Measurements from ENCODE around the gene ATXN7. TPM values are rescaled to one million over a fixed set of nuclear protein-coding genes. Genes with fewer than 3 reads are reported as not detected.

Gene ATXN7
- total RNA-seq, 2 experiments from 2014 or later, result 88.2 to 91.8 TPM

DNA sequence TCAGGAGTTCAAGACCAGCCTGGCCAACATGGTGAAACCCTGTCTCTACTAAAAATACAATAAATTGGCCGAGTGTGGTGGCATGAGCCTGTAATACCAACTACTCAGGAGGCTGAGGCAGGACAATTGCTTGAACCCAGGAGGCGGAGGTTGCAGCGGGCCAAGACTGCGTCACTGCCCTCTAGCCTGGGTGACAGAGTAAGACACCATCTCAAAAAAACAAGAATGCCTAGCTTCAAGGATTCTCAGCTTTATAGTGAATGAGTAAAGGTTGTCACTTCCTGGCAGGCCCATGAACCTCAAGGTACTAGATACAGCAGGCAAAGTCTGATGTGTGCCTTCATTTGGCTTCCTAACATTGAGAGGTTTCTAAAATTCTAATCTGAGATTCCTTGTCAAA lies 14.5 kb upstream of the ATXN7 start:
- DNase-seq, result no peak
- no peaks in the 10 kb centered on the region for H3K9me3 Mint-ChIP-seq

DNA sequence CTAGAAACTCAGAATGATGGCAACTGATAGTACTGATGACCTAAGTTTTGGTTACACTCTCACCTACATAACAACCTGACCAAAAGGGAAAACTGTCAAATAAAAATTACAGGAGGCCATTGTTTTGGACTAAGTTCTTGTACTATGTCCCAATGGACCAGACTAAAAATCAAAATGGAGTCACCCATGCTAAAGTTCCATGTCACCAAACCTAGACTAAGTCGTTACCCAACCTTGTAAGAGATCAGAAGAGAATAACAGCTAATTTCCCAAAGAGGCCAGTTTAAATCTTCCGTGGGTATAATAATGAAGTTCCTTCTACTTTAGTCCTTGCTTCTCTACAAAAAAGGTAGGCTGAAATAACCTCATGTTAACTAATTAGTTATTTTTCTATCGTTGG lies 12.4 kb upstream of the ATXN7 start:
- no peaks in the 10 kb centered on the region for H3K27me3 Mint-ChIP-seq
- no peak overlapping the region for H3K27ac Mint-ChIP-seq
- no peak for DNase-seq
- peaks cover 14% of the 10 kb centered on the region for H3K36me3 Mint-ChIP-seq
- H3K9me3 Mint-ChIP-seq, result no peaks in the 10 kb centered on the region
- H3K4me3 Mint-ChIP-seq, result no peak overlapping the region
- peaks cover 8% of the 10 kb centered on the region for H3K4me1 Mint-ChIP-seq
- POLR2A ChIA-PET, result no interaction called here
- no peak for ATAC-seq (ENCODE audit: low read depth)

More for the DNA sequence above, 14.5 kb upstream of the ATXN7 start:
- POLR2A ChIA-PET, result no interaction called here
- Mint-ChIP-seq H3K27me3 (no peaks in the 10 kb centered on the region), H3K4me3 (no peak overlapping the region), H3K4me1 (peaks cover 2% of the 10 kb centered on the region), H3K36me3 (peaks cover 15% of the 10 kb centered on the region), H3K27ac (no peak overlapping the region)
- ATAC-seq (ENCODE audit: low read depth), result no peak

DNA sequence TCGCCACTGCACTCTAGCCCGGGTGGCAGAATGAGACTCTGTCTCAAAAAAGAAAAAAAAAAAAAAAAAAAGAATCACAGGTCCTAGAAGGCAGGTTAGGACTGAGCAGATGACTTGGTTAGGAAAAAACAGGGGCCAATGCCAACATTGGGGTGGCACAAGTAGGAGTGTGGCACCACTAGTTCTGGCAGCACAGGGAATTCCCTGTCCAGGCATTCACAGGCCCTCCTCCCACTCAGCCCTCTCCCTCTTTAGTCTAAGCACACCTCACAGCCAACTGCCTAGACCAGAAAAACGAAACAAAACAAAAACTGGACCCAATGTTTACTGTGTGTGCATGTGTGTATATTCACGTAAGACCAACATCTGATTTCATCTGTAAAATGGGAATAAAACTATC lies 10.6 kb upstream of the ATXN7 start:
- POLR2A ChIA-PET, result no interaction called here
- no peak for DNase-seq
- Mint-ChIP-seq H3K27me3 (no peaks in the 10 kb centered on the region), H3K27ac (no peak overlapping the region), H3K9me3 (no peaks in the 10 kb centered on the region), H3K4me1 (peaks cover 10% of the 10 kb centered on the region), H3K4me3 (no peak overlapping the region), H3K36me3 (peaks cover 14% of the 10 kb centered on the region)
- no peak for ATAC-seq (ENCODE audit: low read depth)

DNA sequence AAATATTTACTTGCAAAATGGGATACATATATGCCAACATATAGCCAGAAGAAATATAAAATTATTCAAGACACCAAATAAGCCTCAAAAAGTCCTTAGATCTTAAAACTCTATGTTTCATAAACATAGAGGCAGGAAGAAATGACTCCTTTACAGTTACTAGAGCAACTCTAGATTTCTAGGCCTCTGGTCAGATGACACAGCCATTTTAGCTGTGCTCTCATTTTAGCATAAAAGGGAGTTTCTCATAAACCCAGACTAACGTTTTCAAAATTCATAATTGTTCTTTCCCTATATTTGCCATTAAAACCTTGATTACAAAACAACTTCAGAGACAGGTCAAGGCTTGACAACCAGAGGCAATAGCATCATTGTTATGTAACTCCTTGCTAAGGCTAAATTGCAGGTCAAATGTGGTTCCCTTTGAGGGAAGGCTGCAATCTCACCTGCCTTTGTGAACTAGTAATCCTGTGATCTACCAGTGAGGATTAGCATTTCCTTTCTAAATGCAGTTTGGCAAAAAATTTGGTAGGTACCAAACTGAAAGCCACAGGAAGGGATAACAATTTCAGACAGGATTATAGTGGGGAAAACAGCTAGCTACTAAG lies 8.2 kb upstream of the ATXN7 start:
- peaks cover 13% of the 10 kb centered on the region for H3K4me1 Mint-ChIP-seq
- H3K27me3 Mint-ChIP-seq, result no peaks in the 10 kb centered on the region
- POLR2A ChIA-PET, result no interaction called here
- no peak overlapping the region for H3K27ac Mint-ChIP-seq
- no peaks in the 10 kb centered on the region for H3K9me3 Mint-ChIP-seq
- ATAC-seq (ENCODE audit: low read depth), result no peak
- no peak for DNase-seq
- peaks cover 12% of the 10 kb centered on the region for H3K36me3 Mint-ChIP-seq
- no peak overlapping the region for H3K4me3 Mint-ChIP-seq

DNA sequence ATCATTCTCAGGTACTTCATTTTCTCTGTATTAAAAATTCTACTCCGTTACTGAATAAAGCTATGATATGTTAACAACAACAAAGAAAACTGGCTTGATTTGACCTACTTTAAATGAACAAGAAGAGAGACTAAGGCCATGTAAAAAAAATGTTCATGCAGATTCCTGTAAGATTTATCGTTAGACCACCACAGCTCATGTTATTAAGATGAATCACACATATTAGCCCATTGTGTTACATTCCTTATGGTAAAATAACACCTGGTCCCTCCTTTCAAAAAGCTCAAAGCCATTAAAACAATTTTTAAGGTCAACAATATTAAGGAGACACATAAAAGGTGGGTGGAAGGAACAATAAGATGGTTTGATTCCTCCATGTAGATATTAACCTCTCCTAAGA lies 6.4 kb upstream of the ATXN7 start:
- Mint-ChIP-seq H3K9me3 (no peaks in the 10 kb centered on the region), H3K27me3 (no peaks in the 10 kb centered on the region), H3K4me1 (peaks cover 24% of the 10 kb centered on the region), H3K36me3 (peaks cover 5% of the 10 kb centered on the region), H3K4me3 (no peak overlapping the region), H3K27ac (no peak overlapping the region)
- POLR2A ChIA-PET, result no interaction called here
- DNase-seq, result no peak
- no peak for ATAC-seq (ENCODE audit: low read depth)

DNA sequence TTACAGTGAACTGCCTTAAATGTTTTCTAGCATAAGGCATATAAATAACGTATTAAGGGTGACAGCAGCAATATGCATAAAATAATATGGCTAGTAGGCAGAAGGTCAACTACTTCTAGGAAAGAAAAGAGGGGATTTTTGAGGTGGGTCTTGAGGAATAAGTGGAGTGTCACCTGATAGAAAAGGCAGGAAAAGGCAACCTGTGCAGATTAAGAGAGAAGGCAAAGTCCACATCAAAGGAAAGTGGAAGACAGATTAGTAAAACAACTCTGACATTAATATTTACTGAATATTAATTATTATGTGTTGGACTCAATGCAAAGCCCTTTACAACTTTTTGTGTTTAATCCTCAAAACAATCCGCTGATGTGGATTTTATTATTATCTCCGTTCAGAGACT lies 2.9 kb upstream of the ATXN7 start:
- ATAC-seq (ENCODE audit: low read depth) (no peak), DNase-seq (no peak)
- Mint-ChIP-seq H3K4me1 (peaks cover 36% of the 10 kb centered on the region), H3K4me3 (no peak overlapping the region), H3K27ac (no peak overlapping the region), H3K27me3 (no peaks in the 10 kb centered on the region), H3K36me3 (peaks cover 11% of the 10 kb centered on the region), H3K9me3 (no peaks in the 10 kb centered on the region)
- POLR2A ChIA-PET, result no interaction called here

DNA sequence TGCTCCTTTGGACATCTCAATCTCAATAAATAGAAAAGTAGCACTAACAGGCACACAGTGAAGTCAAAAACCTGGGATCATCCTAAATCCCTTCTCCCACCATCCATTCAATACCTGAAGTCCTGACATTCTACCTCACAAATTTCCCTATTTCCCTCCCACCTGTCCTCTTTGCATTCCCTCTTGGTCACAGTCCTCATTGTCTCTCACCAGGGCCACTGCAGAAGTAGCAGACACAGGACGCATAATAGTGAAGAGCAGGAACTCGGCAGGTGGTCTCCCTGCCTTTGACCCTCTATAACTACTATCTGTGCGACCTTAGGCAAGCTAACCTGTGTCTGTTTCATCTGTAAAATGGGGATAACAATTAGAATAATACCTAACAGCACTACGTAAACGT lies 2.4 kb upstream of the ATXN7 start:
- no peaks in the 10 kb centered on the region for H3K27me3 Mint-ChIP-seq
- no peak overlapping the region for H3K4me3 Mint-ChIP-seq
- H3K36me3 Mint-ChIP-seq, result peaks cover 13% of the 10 kb centered on the region
- DNase-seq (no peak), ATAC-seq (ENCODE audit: low read depth) (no peak)
- H3K27ac Mint-ChIP-seq, result no peak overlapping the region
- H3K9me3 Mint-ChIP-seq, result no peaks in the 10 kb centered on the region
- POLR2A ChIA-PET, result no interaction called here
- H3K4me1 Mint-ChIP-seq, result peaks cover 35% of the 10 kb centered on the region

DNA sequence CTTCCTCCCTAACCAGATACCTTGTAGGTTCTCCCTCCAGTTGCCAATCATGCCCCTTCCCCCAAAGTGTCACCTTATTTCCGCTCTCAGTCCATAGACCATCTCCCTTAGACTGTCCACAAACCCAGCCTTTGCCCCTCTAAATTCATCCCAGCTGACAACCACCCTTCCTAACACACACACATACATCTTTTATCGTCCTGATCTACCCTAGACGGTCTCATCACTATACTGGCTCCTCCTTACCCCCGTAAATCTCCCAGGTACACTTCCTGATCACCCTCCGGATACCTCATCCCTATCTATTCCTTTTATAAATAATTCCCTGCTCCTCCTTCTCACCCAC lies 890 bp upstream of the ATXN7 start:
- no peak for DNase-seq

DNA sequence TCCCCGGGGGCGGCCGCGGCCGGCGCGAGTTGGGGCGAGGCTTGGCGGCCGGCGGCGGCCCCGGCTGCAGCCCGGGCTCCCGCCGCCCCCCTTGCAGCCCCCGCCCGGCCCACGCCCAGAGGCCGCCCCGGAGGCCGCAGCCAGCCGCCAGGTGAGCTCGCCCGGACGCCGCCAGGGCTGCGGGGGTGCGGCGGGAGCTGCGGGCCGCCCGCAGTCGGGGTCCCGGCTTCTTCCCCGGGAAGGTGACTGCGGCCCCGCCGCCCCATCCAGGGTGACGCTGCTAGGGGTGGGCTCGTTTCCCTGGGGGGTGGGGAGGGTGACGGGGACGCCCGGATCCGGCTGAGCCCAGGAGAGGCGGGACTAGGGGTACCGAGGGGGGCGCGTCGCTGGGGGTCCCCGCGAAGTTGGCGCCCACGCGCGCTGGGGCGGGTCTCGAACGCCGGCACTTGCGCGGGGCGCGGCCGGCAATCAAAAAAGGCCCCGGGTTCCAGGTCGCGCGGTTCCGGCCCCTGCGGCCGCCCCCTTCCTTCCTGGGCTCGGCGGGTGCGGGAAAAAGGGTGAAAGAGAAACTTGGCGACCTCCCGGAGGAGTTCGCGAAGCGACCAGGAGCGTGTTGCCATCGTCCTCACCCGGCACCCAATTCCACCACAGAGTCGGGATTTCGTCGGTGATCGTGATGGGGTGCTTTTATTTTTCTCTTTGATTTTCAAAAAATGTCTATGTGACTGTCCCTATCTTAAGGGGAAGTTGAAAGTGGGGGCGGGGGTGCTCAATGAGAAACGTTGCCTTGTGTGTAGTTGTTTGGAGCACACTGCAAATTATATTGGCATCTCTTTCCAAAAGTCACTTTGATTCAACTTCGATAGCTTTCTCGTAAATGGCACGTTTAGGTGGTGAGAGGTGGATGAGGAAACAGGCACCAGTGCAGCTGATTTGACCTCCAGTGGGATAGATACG lies 619 bp downstream of the ATXN7 start:
- Mint-ChIP-seq H3K27ac (peak overlapping the region; percentile 90), H3K4me1 (peaks cover 39% of the 10 kb centered on the region), H3K36me3 (peaks cover 23% of the 10 kb centered on the region), H3K4me3 (peak overlapping the region; percentile 92), H3K9me3 (no peaks in the 10 kb centered on the region), H3K27me3 (no peaks in the 10 kb centered on the region)
- POLR2A ChIA-PET, result interaction anchor here (1.4 to 2.3 kb wide), 3 partner anchors 47 to 159 kb away, joined by 4 to 8 read pairs (median 5); partner anchors contain the start of genes PSMD6 and SCAANT1
- DNase-seq (peak; percentile 69), ATAC-seq (ENCODE audit: low read depth) (peak; percentile 64)

More for the DNA sequence above, 890 bp upstream of the ATXN7 start:
- H3K4me1 Mint-ChIP-seq, result peaks cover 39% of the 10 kb centered on the region
- no peaks in the 10 kb centered on the region for H3K27me3 Mint-ChIP-seq
- peaks cover 19% of the 10 kb centered on the region for H3K36me3 Mint-ChIP-seq
- H3K27ac Mint-ChIP-seq, result peak overlapping the region; percentile 95
- ATAC-seq (ENCODE audit: low read depth), result no peak
- POLR2A ChIA-PET, result interaction anchor here (1.4 to 2.3 kb wide), 3 partner anchors 48 to 161 kb away, joined by 4 to 8 read pairs (median 5); partner anchors contain the start of genes PSMD6 and SCAANT1
- peak overlapping the region; percentile 82 for H3K4me3 Mint-ChIP-seq
- H3K9me3 Mint-ChIP-seq, result no peaks in the 10 kb centered on the region

DNA sequence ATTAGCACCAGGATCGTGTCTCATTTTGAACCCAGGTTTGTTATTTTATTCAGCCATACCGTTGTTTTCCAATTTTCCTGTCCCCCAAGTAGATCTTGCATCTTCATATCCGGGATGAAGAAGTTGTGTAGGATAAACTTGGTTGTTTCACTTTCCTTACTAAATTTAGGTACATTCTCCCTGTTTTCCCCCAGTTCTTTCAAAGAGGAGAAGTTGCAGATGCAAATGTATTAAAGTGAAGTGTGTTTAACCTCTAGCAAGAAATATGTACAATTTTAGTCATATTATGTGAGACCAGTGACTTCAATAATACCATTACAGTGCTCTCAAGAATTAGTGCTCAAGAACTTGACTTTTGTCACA lies 1.3 kb downstream of the ATXN7 start:
- Mint-ChIP-seq H3K36me3 (peaks cover 23% of the 10 kb centered on the region), H3K4me3 (peak overlapping the region; percentile 92)
- ATAC-seq (ENCODE audit: low read depth), result no peak

DNA sequence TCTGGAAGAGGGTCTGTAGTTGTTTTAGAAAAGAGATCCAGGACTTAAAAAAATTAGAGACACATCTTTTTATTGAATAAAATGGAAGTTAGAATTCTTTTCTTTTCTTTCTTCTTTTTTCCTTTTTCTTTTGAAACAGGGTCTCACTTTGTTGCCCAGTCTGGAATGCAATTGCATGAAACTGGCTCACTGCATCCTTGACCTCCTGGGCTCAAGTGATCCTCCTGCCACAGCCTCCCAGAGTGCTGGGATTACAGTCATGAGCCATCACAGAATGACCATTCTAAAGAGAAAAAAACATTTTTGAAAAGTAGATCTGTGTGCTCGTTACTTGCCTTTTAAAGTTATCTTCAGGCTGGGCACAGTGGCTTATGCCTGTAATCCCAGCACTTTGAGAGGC lies 3.6 kb downstream of the ATXN7 start:
- no peaks in the 10 kb centered on the region for H3K9me3 Mint-ChIP-seq
- DNase-seq (no peak), ATAC-seq (ENCODE audit: low read depth) (no peak)
- H3K4me1 Mint-ChIP-seq, result peaks cover 32% of the 10 kb centered on the region
- H3K4me3 Mint-ChIP-seq, result no peak overlapping the region
- H3K27me3 Mint-ChIP-seq, result no peaks in the 10 kb centered on the region
- peaks cover 25% of the 10 kb centered on the region for H3K36me3 Mint-ChIP-seq
- POLR2A ChIA-PET, result interaction anchor here (1.0 kb wide), 1 partner anchor 76 kb away, joined by 4 read pairs; no protein-coding TSS in a partner anchor
- H3K27ac Mint-ChIP-seq, result no peak overlapping the region

More for the DNA sequence above, 1.3 kb downstream of the ATXN7 start:
- Mint-ChIP-seq H3K9me3 (no peaks in the 10 kb centered on the region), H3K27ac (peak overlapping the region; percentile 90), H3K4me1 (peaks cover 39% of the 10 kb centered on the region), H3K27me3 (no peaks in the 10 kb centered on the region)
- POLR2A ChIA-PET, result interaction anchor here (2.3 kb wide), 1 partner anchor 46 kb away, joined by 8 read pairs; no protein-coding TSS in a partner anchor
- DNase-seq, result no peak

DNA sequence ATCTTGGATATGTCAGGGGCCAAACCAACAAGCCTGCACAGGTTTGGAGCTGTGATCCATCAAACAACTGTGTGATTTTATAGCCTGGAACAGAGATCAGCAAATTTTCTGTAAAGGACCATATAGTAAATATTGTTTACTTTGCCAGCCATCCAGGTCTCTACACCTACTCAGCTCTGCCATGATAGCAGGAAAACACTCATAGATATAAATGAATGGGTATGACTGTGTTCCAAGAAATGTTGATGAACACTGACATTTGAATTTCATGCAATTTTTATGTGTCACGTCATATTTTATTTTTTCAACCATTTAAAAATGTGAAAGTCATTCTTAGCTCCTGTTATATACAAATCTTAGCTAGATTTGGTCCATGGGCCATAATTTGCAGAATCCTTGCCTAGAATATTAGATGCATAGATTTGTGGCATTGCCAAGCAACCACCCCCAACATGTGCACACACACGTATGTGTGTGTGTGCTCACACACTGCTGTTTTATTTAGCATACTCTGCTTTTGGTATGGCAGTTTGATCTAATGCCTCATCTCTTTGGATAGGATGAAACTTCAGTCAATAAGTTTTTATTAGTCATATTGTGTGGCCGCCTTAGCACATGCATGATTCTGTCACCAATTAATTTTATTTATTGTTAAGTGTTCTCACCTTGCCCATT lies 6.4 kb downstream of the ATXN7 start:
- peaks cover 18% of the 10 kb centered on the region for H3K36me3 Mint-ChIP-seq
- H3K27me3 Mint-ChIP-seq, result no peaks in the 10 kb centered on the region
- no peak overlapping the region for H3K27ac Mint-ChIP-seq
- peaks cover 25% of the 10 kb centered on the region for H3K4me1 Mint-ChIP-seq
- no peak for DNase-seq
- H3K4me3 Mint-ChIP-seq, result no peak overlapping the region
- no peaks in the 10 kb centered on the region for H3K9me3 Mint-ChIP-seq
- POLR2A ChIA-PET, result no interaction called here
- ATAC-seq (ENCODE audit: low read depth), result no peak

DNA sequence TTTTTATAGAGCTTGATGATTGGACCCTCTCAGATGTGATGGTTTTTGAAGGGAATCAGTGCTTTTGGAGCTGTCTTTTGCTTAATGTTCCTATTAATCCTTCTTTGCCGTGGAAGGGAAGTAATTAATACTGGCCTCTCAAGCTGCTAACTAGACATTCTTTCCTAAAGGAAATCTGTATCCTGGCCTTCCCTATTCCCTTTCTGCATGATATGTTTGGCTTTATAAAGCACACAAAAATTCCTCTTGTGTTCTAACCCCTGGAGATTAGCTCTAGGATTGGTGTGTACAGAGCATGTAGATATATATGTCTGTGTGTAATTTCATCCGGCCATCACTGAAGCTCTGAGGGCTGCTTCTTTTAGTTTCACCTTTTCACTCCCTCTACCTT lies 6.9 kb downstream of the ATXN7 start:
- H3K27me3 Mint-ChIP-seq, result no peaks in the 10 kb centered on the region
- no peak overlapping the region for H3K27ac Mint-ChIP-seq
- H3K4me1 Mint-ChIP-seq, result peaks cover 23% of the 10 kb centered on the region
- POLR2A ChIA-PET, result no interaction called here
- no peak for ATAC-seq (ENCODE audit: low read depth)
- no peak for DNase-seq
- peaks cover 15% of the 10 kb centered on the region for H3K36me3 Mint-ChIP-seq
- no peaks in the 10 kb centered on the region for H3K9me3 Mint-ChIP-seq
- H3K4me3 Mint-ChIP-seq, result no peak overlapping the region

Data from activated naive CD8-positive, alpha-beta T cell treated with anti-CD3 and anti-CD28 coated beads, Interleukin-2, amount 10 ng/mL, durations not matched to agents 7 days and 5 days (primary cell).